Panc1 (cell line): Measurements from ENCODE around the gene RSPH4A.

Experiments used
- POLR2AphosphoS5 ChIP-seq: IDR thresholded peaks from 2 replicates; pipeline ENCODE4 v1.6.1; 2012; ENCODE audit warnings: mild to moderate bottlenecking, low read depth, low read length, moderate library complexity
- TF ChIP-seq, protein P1 (sequence below): fragments of 450-650 bp; IDR thresholded peaks from 2 replicates; pipeline ENCODE4 v1.5.1; 2017; ENCODE audit warnings: mild to moderate bottlenecking

DNA sequence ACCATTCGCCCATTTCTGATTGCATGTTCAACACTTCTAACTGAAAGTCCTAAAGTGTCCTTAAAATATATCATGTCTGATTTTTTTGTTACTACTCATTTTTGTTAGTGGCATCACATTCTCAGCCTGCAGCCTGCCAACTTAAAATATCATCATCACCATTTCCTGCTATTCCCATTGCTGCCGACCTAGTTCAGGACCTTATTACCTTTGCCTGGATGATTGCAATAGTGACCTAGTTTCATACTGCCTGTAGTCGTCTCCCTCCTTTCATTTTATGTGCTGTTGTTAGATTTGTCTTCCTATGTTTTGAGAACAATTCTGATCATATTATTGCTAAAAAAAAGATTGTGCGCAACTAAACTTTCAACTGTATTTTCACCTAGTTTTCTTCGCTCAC is 38.8 kb upstream of the RSPH4A start:
- TF ChIP-seq, protein P1, sequence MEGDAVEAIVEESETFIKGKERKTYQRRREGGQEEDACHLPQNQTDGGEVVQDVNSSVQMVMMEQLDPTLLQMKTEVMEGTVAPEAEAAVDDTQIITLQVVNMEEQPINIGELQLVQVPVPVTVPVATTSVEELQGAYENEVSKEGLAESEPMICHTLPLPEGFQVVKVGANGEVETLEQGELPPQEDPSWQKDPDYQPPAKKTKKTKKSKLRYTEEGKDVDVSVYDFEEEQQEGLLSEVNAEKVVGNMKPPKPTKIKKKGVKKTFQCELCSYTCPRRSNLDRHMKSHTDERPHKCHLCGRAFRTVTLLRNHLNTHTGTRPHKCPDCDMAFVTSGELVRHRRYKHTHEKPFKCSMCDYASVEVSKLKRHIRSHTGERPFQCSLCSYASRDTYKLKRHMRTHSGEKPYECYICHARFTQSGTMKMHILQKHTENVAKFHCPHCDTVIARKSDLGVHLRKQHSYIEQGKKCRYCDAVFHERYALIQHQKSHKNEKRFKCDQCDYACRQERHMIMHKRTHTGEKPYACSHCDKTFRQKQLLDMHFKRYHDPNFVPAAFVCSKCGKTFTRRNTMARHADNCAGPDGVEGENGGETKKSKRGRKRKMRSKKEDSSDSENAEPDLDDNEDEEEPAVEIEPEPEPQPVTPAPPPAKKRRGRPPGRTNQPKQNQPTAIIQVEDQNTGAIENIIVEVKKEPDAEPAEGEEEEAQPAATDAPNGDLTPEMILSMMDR: no peak
- TF ChIP-seq POLR2AphosphoS5: no peak
